Activated T-cell treated with anti-CD3 and anti-CD28 coated beads for 1 hour (primary cell): ENCODE results near the gene NKTR.

ENCODE experiments used
- DNase-seq: peaks from one replicate; pipeline ENCODE4 v3.0.0-alpha.2; 2020; ENCODE audit warnings: low read depth

The NKTR gene

GRCh38 chr3:42662037-42662812 is 61.7 kb downstream of the NKTR start:
- no peak for DNase-seq

GRCh38 chr3:42662813-42663535 is 62.5 kb downstream of the NKTR start:
- DNase-seq: no peak

GRCh38 chr3:42663581-42664437 is 63.3 kb downstream of the NKTR start:
- no peak for DNase-seq

GRCh38 chr3:42664438-42664803 is 63.9 kb downstream of the NKTR start:
- DNase-seq: no peak

GRCh38 chr3:42665050-42665878 is 64.8 kb downstream of the NKTR start:
- DNase-seq: no peak

GRCh38 chr3:42666022-42666421 is 65.5 kb downstream of the NKTR start:
- no peak for DNase-seq

GRCh38 chr3:42666577-42666998 is 66.1 kb downstream of the NKTR start:
- DNase-seq: no peak

- no peak for DNase-seq
Observed at GRCh38 chr3:42667096-42667522, 66.6 kb downstream of the NKTR start.

- DNase-seq: no peak
Observed at GRCh38 chr3:42667523-42668412, 67.3 kb downstream of the NKTR start.

GRCh38 chr3:42668413-42668760 is 67.9 kb downstream of the NKTR start:
- DNase-seq: no peak

GRCh38 chr3:42668793-42669217 is 68.3 kb downstream of the NKTR start:
- no peak for DNase-seq

- DNase-seq: no peak
Observed at GRCh38 chr3:42670051-42670576, 69.6 kb downstream of the NKTR start.

- DNase-seq: no peak
Observed at GRCh38 chr3:42670670-42671069, 70.2 kb downstream of the NKTR start.

- DNase-seq: no peak
Observed at GRCh38 chr3:42672515-42672914, 72.0 kb downstream of the NKTR start.

GRCh38 chr3:42673082-42673481 is 72.6 kb downstream of the NKTR start:
- DNase-seq: no peak

- DNase-seq: no peak
Observed at GRCh38 chr3:42674146-42674545, 73.7 kb downstream of the NKTR start.

- no peak for DNase-seq
Observed at GRCh38 chr3:42675909-42676308, 75.4 kb downstream of the NKTR start.

- no peak for DNase-seq
Observed at GRCh38 chr3:42678447-42678846, 78.0 kb downstream of the NKTR start.

- DNase-seq: no peak
Observed at GRCh38 chr3:42680271-42680670, 79.8 kb downstream of the NKTR start.

- DNase-seq: no peak
Observed at GRCh38 chr3:42680806-42681205, 80.3 kb downstream of the NKTR start.
